ENCODE data around the gene NRSN2.
"Not testable (repeated sequence)": the region's sequence is repeated elsewhere in the genome, so short reads cannot be mapped to it uniquely, and the experiment has no call there.

- not testable (repeated sequence) for TF ChIP-seq CTCF (IDR thresholded peaks at IDR 0.05); EZH2 (IDR thresholded peaks at IDR 0.05; ENCODE audit: borderline replicate concordance, insufficient read depth, low read depth, low read length, poor library complexity, severe bottlenecking)
These were observed 10.9 kb upstream of the NRSN2 start for GRCh38 chr20:336040-336439.
